ENCODE results near the gene ZNF622. TPM values are rescaled to one million over a fixed set of nuclear protein-coding genes. Genes with fewer than 3 reads are reported as not detected.

Gene ZNF622
- total and polyA plus RNA-seq, 2 donors (not counting 3 experiments of a cell fraction or from before 2014, with no cell fraction given), result 10.0 to 26.6 TPM

- intact Hi-C loops (cut with micrococcal nuclease) (no loop called here), dilution Hi-C loops (cut with MboI; ENCODE audit: extremely low pct_ligation_motif_present, low sequenced_read_pairs) (no loop called here)
- Histone ChIP-seq H3K9me1 (replicated peaks; ENCODE audit: control insufficient read depth, extremely low read depth, insufficient read depth, low read length) (no peaks in the 10 kb centered on the region), H3K36me3 (ENCODE audit: control insufficient read depth in 2 of 2, extremely low read depth in 1 of 2, insufficient read depth in 2 of 2, low read length in 2 of 2) (no peaks in the 10 kb centered on the region), H3K27ac (ENCODE audit: insufficient read depth, low read depth, low read length) (no peak overlapping the region), H3K79me2 (ENCODE audit: control insufficient read depth, insufficient read depth, low read length) (no peaks in the 10 kb centered on the region), H3K9ac (replicated peaks; ENCODE audit: extremely low read depth, insufficient read depth, low read length) (no peak overlapping the region), H2AFZ (ENCODE audit: low read depth, low read length) (no peak overlapping the region), H3K4me1 (ENCODE audit: control insufficient read depth, extremely low read depth, insufficient read depth, low read length) (peaks cover 12% of the 10 kb centered on the region), H3K9me3 (replicated peaks; ENCODE audit: control insufficient read depth, insufficient read depth, low read length) (no peaks in the 10 kb centered on the region), H3K27me3 (ENCODE audit: control insufficient read depth in 2 of 2, insufficient read depth in 2 of 2, low read length in 2 of 2) (no peaks in the 10 kb centered on the region), H3K4me2 (ENCODE audit: insufficient read depth, low read length) (no peak overlapping the region), H4K20me1 (replicated peaks; ENCODE audit: control insufficient read depth, extremely low read depth, insufficient read depth, low read length) (no peaks in the 10 kb centered on the region), H3K4me3 (replicated peaks in 1 of 3; ENCODE audit: insufficient read depth in 1 of 3, low read depth in 1 of 3, low read length in 3 of 3) (no peak overlapping the region)
- DNase-seq (ENCODE audit: low read depth, low spot score) (no peak), FAIRE-seq (no peak)
- POLR2A ChIA-PET, result no interaction called here
- CTCF ChIA-PET, result interaction anchor here (1.5 to 3.8 kb wide), 2 partner anchors 14 to 745 kb away, joined by 7 to 24 read pairs; no protein-coding TSS in a partner anchor
- BruUV-seq (replicated peaks), result no TSS peak
- TF ChIP-seq POLR2AphosphoS5 (IDR thresholded peaks at IDR 0.05; ENCODE audit: insufficient read depth, low read depth, low read length) (no peak), MYC (IDR thresholded peaks at IDR 0.05; ENCODE audit: low read depth, low read length) (no peak)
Measured at GRCh38 chr5:16471387-16471786, 5.8 kb upstream of the ZNF622 start.

DNA sequence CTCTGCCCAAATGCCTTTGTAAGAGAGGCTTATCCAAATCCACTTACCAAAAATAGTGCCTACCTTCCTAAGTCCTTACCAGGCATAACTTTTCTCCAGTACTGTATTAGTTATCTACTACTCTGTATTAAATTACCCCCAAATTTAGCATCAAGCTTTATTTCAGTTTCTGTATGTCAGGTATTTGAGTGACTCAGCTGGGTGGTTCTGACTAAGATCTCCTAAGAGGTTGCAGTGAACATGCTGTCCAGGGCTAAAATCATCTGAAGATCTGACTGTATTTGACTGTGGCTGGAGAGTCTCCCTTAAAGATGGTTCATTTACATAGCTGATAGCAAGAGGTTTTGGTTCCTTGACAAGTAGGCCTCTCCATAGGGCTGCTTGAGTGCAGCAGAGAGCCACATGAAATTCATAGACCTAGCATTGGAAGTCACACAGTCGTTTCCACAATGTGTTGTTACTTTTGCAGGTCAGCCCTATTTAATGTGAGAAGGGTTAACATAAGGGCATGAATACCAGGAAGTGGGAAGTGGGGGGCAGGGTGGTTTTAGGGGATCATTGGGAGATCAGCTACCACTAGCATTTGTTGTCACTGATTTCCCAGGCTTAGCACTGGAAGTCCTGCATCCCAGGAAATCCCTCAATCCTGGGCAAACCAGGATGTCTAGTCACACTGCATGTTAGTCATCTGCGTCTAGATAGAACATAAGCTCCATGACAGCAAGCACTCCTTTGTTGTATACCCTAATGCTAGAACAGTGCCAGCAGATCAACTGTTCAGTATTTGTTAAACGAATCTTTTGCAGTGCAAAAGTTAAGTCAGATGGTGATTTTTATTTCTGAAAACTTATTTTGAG, 2.0 kb upstream of the ZNF622 start:
- TF ChIP-seq MYC (IDR thresholded peaks at IDR 0.05; ENCODE audit: low read depth, low read length) (no peak), FOS (IDR thresholded peaks at IDR 0.05; ENCODE audit: borderline replicate concordance, insufficient read depth, low read length) (peak; percentile 17), JUN (IDR thresholded peaks at IDR 0.05; ENCODE audit: borderline replicate concordance, insufficient read depth, insufficient read length, low read depth) (no peak)
- CTCF ChIA-PET, result interaction anchor here (1.5 to 1.7 kb wide), 3 partner anchors 11 to 749 kb away, joined by 3 to 12 read pairs (median 5); no protein-coding TSS in a partner anchor
- no TSS peak for BruUV-seq (replicated peaks)

More for the DNA sequence above, 2.0 kb upstream of the ZNF622 start:
- H3K4me1 ChIP-seq (ENCODE audit: control insufficient read depth, extremely low read depth, insufficient read depth, low read length), result peaks cover 27% of the 10 kb centered on the region
- H3K27ac ChIP-seq (ENCODE audit: insufficient read depth, low read depth, low read length), result peak overlapping the region; percentile 3
- no peaks in the 10 kb centered on the region for H4K20me1 ChIP-seq (replicated peaks; ENCODE audit: control insufficient read depth, extremely low read depth, insufficient read depth, low read length)
- H3K79me2 ChIP-seq (ENCODE audit: control insufficient read depth, insufficient read depth, low read length), result peaks cover 23% of the 10 kb centered on the region
- no peaks in the 10 kb centered on the region for H3K9me1 ChIP-seq (replicated peaks; ENCODE audit: control insufficient read depth, extremely low read depth, insufficient read depth, low read length)
- no peak overlapping the region for H3K4me3 ChIP-seq (replicated peaks in 1 of 3; ENCODE audit: insufficient read depth in 1 of 3, low read depth in 1 of 3, low read length in 3 of 3)
- POLR2A ChIA-PET, result no interaction called here
- DNase-seq (ENCODE audit: low read depth, low spot score) (peak; percentile 2), FAIRE-seq (peak; percentile 55)
- no peak overlapping the region for H2AFZ ChIP-seq (ENCODE audit: low read depth, low read length)
- H3K36me3 ChIP-seq (ENCODE audit: control insufficient read depth in 2 of 2, extremely low read depth in 1 of 2, insufficient read depth in 2 of 2, low read length in 2 of 2), result peaks cover 0 to 4% of the 10 kb centered on the region in 2 experiments
- H3K9ac ChIP-seq (replicated peaks; ENCODE audit: extremely low read depth, insufficient read depth, low read length), result no peak overlapping the region
- dilution Hi-C loops (cut with MboI; ENCODE audit: extremely low pct_ligation_motif_present, low sequenced_read_pairs) (no loop called here), intact Hi-C loops (cut with micrococcal nuclease) (loop anchor here (5.0 kb wide), 1 partner anchor 85 kb away; no protein-coding TSS in a partner anchor)
- no peaks in the 10 kb centered on the region for H3K9me3 ChIP-seq (replicated peaks; ENCODE audit: control insufficient read depth, insufficient read depth, low read length)
- no peak overlapping the region for H3K4me2 ChIP-seq (ENCODE audit: insufficient read depth, low read length)
- no peaks in the 10 kb centered on the region for H3K27me3 ChIP-seq (ENCODE audit: control insufficient read depth in 2 of 2, insufficient read depth in 2 of 2, low read length in 2 of 2)
